SK-N-SH (cell line): Measurements from ENCODE around the gene C1QTNF9B. TPM values are rescaled to one million over a fixed set of nuclear protein-coding genes. Genes with fewer than 3 reads are reported as not detected.

ENCODE experiments used
- CTCF ChIA-PET: fragments of 300-600, 350-600 bp; formaldehyde crosslinking; extraction: SDS; loops from one replicate; lab custom pipeline; 2021; lab: Yijun Ruan, JAX
- POLR2A ChIA-PET: fragments of 350-600 bp; sonication (Branson Sonifier 250); formaldehyde crosslinking; extraction: SDS; loops from one replicate; lab custom pipeline; 2020; ENCODE audit warnings: antibody characterized with exemption, inconsistent platforms; lab: Yijun Ruan, JAX
- DNase-seq: peaks from one replicate; pipeline ENCODE4 v3.0.0; 2012
- H2AFZ ChIP-seq: fragments of 200-600 bp; sonication (generic); 2 replicates; pipeline ENCODE4 v1.8.1; 2016; ENCODE audit warnings: antibody characterized with exemption, mild to moderate bottlenecking, low read depth
- H3F3A ChIP-seq: fragments of 200-600 bp; sonication (generic); replicated peaks from 2 replicates; pipeline ENCODE3; 2016; ENCODE audit warnings: antibody characterized with exemption, mild to moderate bottlenecking; ENCODE audit not compliant: insufficient read depth
- H3K27ac ChIP-seq, 2 experiments: fragments of 200-500 bp in 1 of 2; fragments of 200-600 bp in 1 of 2; sonication (Bioruptor generic) in 1 of 2; sonication (generic), shearing (Covaris generic) in 1 of 2; 2 replicates each; pipeline versions ENCODE4 v1.5.1 to v1.6.1; 2014 to 2016; ENCODE audit warnings: low read depth in 2 of 2, inconsistent platforms in 1 of 2, low read length in 1 of 2, mild to moderate bottlenecking in 1 of 2, mixed read lengths in 1 of 2
- H3K27me3 ChIP-seq: fragments of 200-600 bp; sonication (generic), shearing (Covaris generic); 2 replicates; pipeline ENCODE4 v1.6.1; 2016; ENCODE audit warnings: mixed run types; ENCODE audit not compliant: insufficient read depth
- H3K36me3 ChIP-seq, 2 experiments: fragments of 200-500 bp in 1 of 2; fragments of 200-600 bp in 1 of 2; sonication (Bioruptor generic) in 1 of 2; sonication (generic) in 1 of 2; replicated peaks in 1 of 2; 2 replicates each; pipeline versions ENCODE3 to v1.5.1; 2014 to 2016; ENCODE audit warnings: low read length in 1 of 2, mild to moderate bottlenecking in 1 of 2; ENCODE audit not compliant: insufficient read depth in 2 of 2, control insufficient read depth in 1 of 2
- H3K4me1 ChIP-seq, 2 experiments: fragments of 200-500 bp in 1 of 2; fragments of 200-600 bp in 1 of 2; sonication (Bioruptor generic) in 1 of 2; sonication (generic), shearing (Covaris generic) in 1 of 2; 2 replicates each; pipeline versions ENCODE4 v1.5.1 to v1.6.1; 2014 to 2016; ENCODE audit warnings: low read depth in 1 of 2, low read length in 1 of 2, mixed run types in 1 of 2; ENCODE audit not compliant: insufficient read depth in 2 of 2, control insufficient read depth in 1 of 2
- H3K4me2 ChIP-seq: fragments of 200-600 bp; sonication (generic), shearing (Covaris generic); 2 replicates; pipeline ENCODE4 v1.6.1; 2017; ENCODE audit warnings: mixed run types
- H3K4me3 ChIP-seq, 2 experiments: fragments of 200-500 bp in 1 of 2; fragments of 200-600 bp in 1 of 2; sonication (Bioruptor generic) in 1 of 2; sonication (generic), shearing (Covaris generic) in 1 of 2; 2 replicates each; pipeline versions ENCODE4 v1.5.1 to v1.8.1; 2014 to 2016; ENCODE audit warnings: low read depth in 2 of 2, inconsistent platforms in 1 of 2, low read length in 1 of 2, mild to moderate bottlenecking in 1 of 2, mixed read lengths in 1 of 2, moderate library complexity in 1 of 2
- H3K79me2 ChIP-seq: fragments of 200-600 bp; sonication (generic); 2 replicates; pipeline ENCODE4 v1.8.1; 2017; ENCODE audit warnings: mild to moderate bottlenecking; ENCODE audit not compliant: insufficient read depth
- H3K9ac ChIP-seq: fragments of 200-600 bp; sonication (generic); 2 replicates; pipeline ENCODE4 v1.6.1; 2017; ENCODE audit warnings: mixed run types
- H3K9me2 ChIP-seq: fragments of 200-600 bp; sonication (generic); 2 replicates; pipeline ENCODE4 v1.6.1; 2017; ENCODE audit warnings: mixed run types
- H3K9me3 ChIP-seq: fragments of 200-600 bp; sonication (generic); 2 replicates; pipeline ENCODE4 v1.6.1; 2017; ENCODE audit warnings: mixed run types, mild to moderate bottlenecking, moderate library complexity
- H4K20me1 ChIP-seq: fragments of 200-600 bp; sonication (generic); 2 replicates; pipeline ENCODE4 v1.6.1; 2017; ENCODE audit warnings: mild to moderate bottlenecking, mixed run types; ENCODE audit not compliant: insufficient read depth
- EP300 ChIP-seq, 2 experiments: IDR thresholded peaks; 2 replicates each; pipeline versions ENCODE4 v1.4.0 to v1.6.1; 2012; ENCODE audit warnings: borderline replicate concordance in 1 of 2, low read depth in 1 of 2, low read length in 1 of 2
- EZH2phosphoT487 ChIP-seq: fragments of 200-600 bp; sonication (generic); IDR thresholded peaks from 2 replicates; pipeline ENCODE4 v1.6.1; 2017; ENCODE audit warnings: low read depth, mixed run types, mild to moderate bottlenecking, antibody characterized with exemption, moderate library complexity, borderline replicate concordance
- GATA2 ChIP-seq: sonication (generic); formaldehyde crosslinking; IDR thresholded peaks from 2 replicates; pipeline ENCODE4 v1.5.0; 2020; ENCODE audit warnings: mild to moderate bottlenecking, missing genetic modification reagents
- JUND ChIP-seq: IDR thresholded peaks from 2 replicates; pipeline ENCODE4 v1.4.0; 2012
- MEF2A ChIP-seq: IDR thresholded peaks from 2 replicates; pipeline ENCODE4 v1.4.0; 2012; ENCODE audit warnings: low read depth, borderline replicate concordance
- NFIC ChIP-seq: IDR thresholded peaks from 2 replicates; pipeline ENCODE4 v1.4.0; 2012; ENCODE audit warnings: borderline replicate concordance
- POLR2AphosphoS5 ChIP-seq: IDR thresholded peaks from 2 replicates; pipeline ENCODE4 v1.6.1; 2012; ENCODE audit warnings: low read depth, low read length
- RAD21 ChIP-seq: IDR thresholded peaks from 2 replicates; pipeline ENCODE4 v1.6.1; 2012; ENCODE audit warnings: mild to moderate bottlenecking, low read length
- RCOR1 ChIP-seq: fragments of 150-350 bp; IDR thresholded peaks from 2 replicates; pipeline ENCODE4 v1.6.1; 2017; ENCODE audit warnings: antibody characterized with exemption, low read length
- RFX5 ChIP-seq: IDR thresholded peaks from 2 replicates; pipeline ENCODE4 v1.6.1; 2012; ENCODE audit warnings: mild to moderate bottlenecking, improper control_type of control experiment, low read length
- SIN3A ChIP-seq: IDR thresholded peaks from 2 replicates; pipeline ENCODE4 v1.6.1; 2012; ENCODE audit warnings: low read depth, mild to moderate bottlenecking, low read length, moderate library complexity, borderline replicate concordance
- SMC3 ChIP-seq: IDR thresholded peaks from 2 replicates; pipeline ENCODE4 v1.6.1; 2012; ENCODE audit warnings: low read depth, low read length, improper control_type of control experiment
- TAF1 ChIP-seq: IDR thresholded peaks from 2 replicates; pipeline ENCODE4 v1.6.1; 2012; ENCODE audit warnings: low read depth, mild to moderate bottlenecking, low read length, moderate library complexity, borderline replicate concordance
- WGBS: methylation state at CpG from one replicate; pipeline ENCODE4 v1.1.6; 2017; ENCODE audit warnings: low lambda C conversion rate; 5-methylcytosine and 5-hydroxymethylcytosine counted together
- polyA plus RNA-seq, 3 experiments: library from polyadenylated mRNA; depleted of rRNA; stranded (reverse); fragments of >200 nt; gene quantifications; 2 replicates each; pipeline ENCODE4 v1.2.3, GENCODE V29; 2012
- TF ChIP-seq, protein P1 (sequence below): fragments of 200-600 bp; sonication (generic); IDR thresholded peaks from 2 replicates; pipeline ENCODE4 v1.6.1; 2017; ENCODE audit warnings: antibody characterized with exemption, mild to moderate bottlenecking, moderate library complexity
- TF ChIP-seq, protein P2 (sequence below): IDR thresholded peaks from 2 replicates; pipeline ENCODE4; 2012
- TF ChIP-seq, protein P3 (sequence below): IDR thresholded peaks from 2 replicates; pipeline ENCODE4 v1.4.0; 2012; ENCODE audit warnings: low read depth, borderline replicate concordance

The C1QTNF9B gene
- polyA plus RNA-seq, 1 of the 3 experiments (the other 2 are of a cell fraction) = not detected

DNA sequence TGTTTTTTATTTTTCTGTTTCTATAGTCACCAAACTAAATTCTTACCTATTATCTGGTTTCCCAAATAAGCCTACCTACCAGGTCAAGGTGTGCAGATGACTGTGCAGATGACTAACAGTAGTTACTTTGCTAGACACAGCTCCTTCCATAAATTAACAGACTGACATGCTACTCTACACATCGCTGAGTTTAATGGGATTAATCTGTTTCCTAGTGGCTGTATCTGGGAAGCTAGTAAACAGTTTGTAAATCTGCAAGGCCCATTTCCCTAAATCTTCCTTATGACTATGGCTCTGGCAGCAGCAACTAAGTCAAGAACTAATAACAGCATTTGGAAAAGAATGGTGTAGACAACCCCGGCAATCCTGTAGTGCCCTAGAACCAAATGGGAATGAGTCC lies 36.0 kb downstream of the C1QTNF9B start (continued):
- TF ChIP-seq SIN3A (no peak), RAD21 (no peak), TAF1 (no peak), RFX5 (no peak)
- TF ChIP-seq, protein P1, sequence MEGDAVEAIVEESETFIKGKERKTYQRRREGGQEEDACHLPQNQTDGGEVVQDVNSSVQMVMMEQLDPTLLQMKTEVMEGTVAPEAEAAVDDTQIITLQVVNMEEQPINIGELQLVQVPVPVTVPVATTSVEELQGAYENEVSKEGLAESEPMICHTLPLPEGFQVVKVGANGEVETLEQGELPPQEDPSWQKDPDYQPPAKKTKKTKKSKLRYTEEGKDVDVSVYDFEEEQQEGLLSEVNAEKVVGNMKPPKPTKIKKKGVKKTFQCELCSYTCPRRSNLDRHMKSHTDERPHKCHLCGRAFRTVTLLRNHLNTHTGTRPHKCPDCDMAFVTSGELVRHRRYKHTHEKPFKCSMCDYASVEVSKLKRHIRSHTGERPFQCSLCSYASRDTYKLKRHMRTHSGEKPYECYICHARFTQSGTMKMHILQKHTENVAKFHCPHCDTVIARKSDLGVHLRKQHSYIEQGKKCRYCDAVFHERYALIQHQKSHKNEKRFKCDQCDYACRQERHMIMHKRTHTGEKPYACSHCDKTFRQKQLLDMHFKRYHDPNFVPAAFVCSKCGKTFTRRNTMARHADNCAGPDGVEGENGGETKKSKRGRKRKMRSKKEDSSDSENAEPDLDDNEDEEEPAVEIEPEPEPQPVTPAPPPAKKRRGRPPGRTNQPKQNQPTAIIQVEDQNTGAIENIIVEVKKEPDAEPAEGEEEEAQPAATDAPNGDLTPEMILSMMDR = no peak

DNA sequence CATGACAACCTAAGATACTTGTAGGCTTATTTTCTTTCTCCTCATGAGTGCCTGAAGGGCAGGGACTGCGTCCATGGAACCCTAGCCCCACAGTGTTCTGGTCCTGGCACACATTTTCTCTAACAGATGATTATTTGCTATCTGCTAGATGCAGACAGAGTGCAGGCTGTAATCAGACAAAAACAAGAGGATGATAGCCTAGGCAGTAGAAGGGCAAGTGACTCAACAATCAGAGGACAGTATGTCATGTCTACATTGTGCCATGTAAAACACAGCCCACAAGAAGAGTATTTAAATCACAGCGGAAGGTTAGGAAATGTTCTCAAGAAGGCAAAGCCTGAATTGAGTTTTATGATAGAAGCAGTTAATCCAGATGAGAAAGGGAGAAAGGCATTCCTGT lies 37.4 kb downstream of the C1QTNF9B start:
- Histone ChIP-seq H3K79me2 (no peaks in the 10 kb centered on the region), H3K27ac (peak overlapping the region in 1 of 2 experiments; percentile 34; a peak in 1 of 4 replicates), H2AFZ (no peak overlapping the region), H3K9me2 (no peaks in the 10 kb centered on the region), H3K4me3 (no peak overlapping the region), H4K20me1 (no peaks in the 10 kb centered on the region), H3K27me3 (no peaks in the 10 kb centered on the region), H3K36me3 (peaks cover 2 to 11% of the 10 kb centered on the region in 2 experiments), H3K4me2 (no peak overlapping the region), H3K4me1 (peaks cover 0 to 5% of the 10 kb centered on the region in 2 experiments; a peak in 1 of 4 replicates), H3F3A (peaks cover 4% of the 10 kb centered on the region), H3K9ac (no peak overlapping the region), H3K9me3 (no peaks in the 10 kb centered on the region)
- ChIA-PET CTCF (no interaction called here), POLR2A (no interaction called here)
- WGBS = 89% methylated on average over 2 of the region's 2 CpGs
- peak; percentile 11 for DNase-seq
- no peak for TF ChIP-seq EP300 (IDR thresholded peaks at IDR 0.05; ENCODE audit: borderline replicate concordance in 1 of 2, low read depth in 1 of 2, low read length in 1 of 2)
- peak; percentile 36; the same call in 1 of the 2 replicates for TF ChIP-seq GATA2 (CRISPR knock-in tag)

DNA sequence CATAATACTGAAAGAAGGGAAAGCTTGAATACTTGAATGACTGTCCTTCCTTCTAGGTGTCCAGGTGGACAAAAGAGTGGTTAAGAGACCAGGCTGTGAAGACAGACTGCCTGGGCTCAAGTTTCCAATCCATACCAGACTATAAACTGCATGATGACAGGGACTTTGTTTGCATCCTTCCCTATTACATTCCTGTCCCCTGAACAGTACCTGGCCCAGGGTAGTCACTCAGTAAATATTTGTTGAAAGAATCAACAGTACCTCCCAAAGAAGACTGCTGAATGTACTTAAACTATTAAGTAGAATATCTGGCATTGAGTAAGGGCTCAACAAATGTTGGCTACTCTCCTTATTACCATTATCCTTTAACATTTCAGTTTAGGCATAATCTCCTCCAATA lies 37.8 kb downstream of the C1QTNF9B start:
- H3K4me1 ChIP-seq = peaks cover 0 to 5% of the 10 kb centered on the region in 2 experiments; a peak in 1 of 4 replicates
- H3K27ac ChIP-seq = no peak overlapping the region
- no peak overlapping the region for H3K4me3 ChIP-seq
- no peak for DNase-seq
- ChIA-PET POLR2A (no interaction called here), CTCF (interaction anchor here (1.1 to 1.6 kb wide), 2 partner anchors 9 to 392 kb away, joined by 4 to 5 read pairs; no protein-coding TSS in a partner anchor)
- H3K27me3 ChIP-seq = no peaks in the 10 kb centered on the region
- H3K9me2 ChIP-seq = no peaks in the 10 kb centered on the region
- no peak overlapping the region for H3K9ac ChIP-seq
- no peaks in the 10 kb centered on the region for H4K20me1 ChIP-seq
- H3K9me3 ChIP-seq = no peaks in the 10 kb centered on the region
- H3K79me2 ChIP-seq = no peaks in the 10 kb centered on the region
- no peak overlapping the region for H2AFZ ChIP-seq
- H3F3A ChIP-seq = peaks cover 4% of the 10 kb centered on the region
- H3K36me3 ChIP-seq = peaks cover 2 to 15% of the 10 kb centered on the region in 2 experiments
- no peak overlapping the region for H3K4me2 ChIP-seq
- TF ChIP-seq, protein P2, sequence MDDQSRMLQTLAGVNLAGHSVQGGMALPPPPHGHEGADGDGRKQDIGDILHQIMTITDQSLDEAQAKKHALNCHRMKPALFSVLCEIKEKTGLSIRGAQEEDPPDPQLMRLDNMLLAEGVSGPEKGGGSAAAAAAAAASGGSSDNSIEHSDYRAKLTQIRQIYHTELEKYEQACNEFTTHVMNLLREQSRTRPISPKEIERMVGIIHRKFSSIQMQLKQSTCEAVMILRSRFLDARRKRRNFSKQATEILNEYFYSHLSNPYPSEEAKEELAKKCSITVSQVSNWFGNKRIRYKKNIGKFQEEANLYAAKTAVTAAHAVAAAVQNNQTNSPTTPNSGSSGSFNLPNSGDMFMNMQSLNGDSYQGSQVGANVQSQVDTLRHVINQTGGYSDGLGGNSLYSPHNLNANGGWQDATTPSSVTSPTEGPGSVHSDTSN = no peak
- TF ChIP-seq RFX5 (no peak), POLR2AphosphoS5 (no peak), SMC3 (no peak), JUND (no peak), MEF2A (no peak), RCOR1 (no peak), NFIC (no peak), EZH2phosphoT487 (no peak)
- TF ChIP-seq, protein P3, sequence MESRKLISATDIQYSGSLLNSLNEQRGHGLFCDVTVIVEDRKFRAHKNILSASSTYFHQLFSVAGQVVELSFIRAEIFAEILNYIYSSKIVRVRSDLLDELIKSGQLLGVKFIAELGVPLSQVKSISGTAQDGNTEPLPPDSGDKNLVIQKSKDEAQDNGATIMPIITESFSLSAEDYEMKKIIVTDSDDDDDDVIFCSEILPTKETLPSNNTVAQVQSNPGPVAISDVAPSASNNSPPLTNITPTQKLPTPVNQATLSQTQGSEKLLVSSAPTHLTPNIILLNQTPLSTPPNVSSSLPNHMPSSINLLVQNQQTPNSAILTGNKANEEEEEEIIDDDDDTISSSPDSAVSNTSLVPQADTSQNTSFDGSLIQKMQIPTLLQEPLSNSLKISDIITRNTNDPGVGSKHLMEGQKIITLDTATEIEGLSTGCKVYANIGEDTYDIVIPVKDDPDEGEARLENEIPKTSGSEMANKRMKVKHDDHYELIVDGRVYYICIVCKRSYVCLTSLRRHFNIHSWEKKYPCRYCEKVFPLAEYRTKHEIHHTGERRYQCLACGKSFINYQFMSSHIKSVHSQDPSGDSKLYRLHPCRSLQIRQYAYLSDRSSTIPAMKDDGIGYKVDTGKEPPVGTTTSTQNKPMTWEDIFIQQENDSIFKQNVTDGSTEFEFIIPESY = no peak
